HG02970 (cell line): ENCODE measurements around the gene CEP290.
"Not testable (repeated sequence)": the region's sequence is repeated elsewhere in the genome, so short reads cannot be mapped to it uniquely, and the experiment has no call there.

Experiments used
- ATAC-seq: cut with Tn5 transposase; IDR thresholded peaks from one replicate; pipeline ENCODE4 v1.9.1; 2021; ENCODE audit warnings: mild to moderate bottlenecking, moderate library complexity, moderate number of reproducible peaks; ENCODE audit not compliant: unreplicated experiment, low FRiP score

Gene CEP290

GRCh38 chr12:88144037-88144436 is 2.1 kb upstream of the CEP290 start:
- ATAC-seq, result no peak

GRCh38 chr12:88142610-88142991 is 713 bp upstream of the CEP290 start:
- ATAC-seq, result no peak

- ATAC-seq, result no peak
Observed at GRCh38 chr12:88141425-88141773, 489 bp downstream of the CEP290 start.

- ATAC-seq, result not testable (repeated sequence)
Observed at GRCh38 chr12:88139711-88140110, 2.2 kb downstream of the CEP290 start.

GRCh38 chr12:88133181-88133580 is 8.7 kb downstream of the CEP290 start:
- ATAC-seq, result not testable (repeated sequence)

- no peak for ATAC-seq
Observed at GRCh38 chr12:88132392-88132791, 9.5 kb downstream of the CEP290 start.

GRCh38 chr12:88127855-88128254 is 14.0 kb downstream of the CEP290 start:
- ATAC-seq, result no peak

- ATAC-seq, result no peak
Observed at GRCh38 chr12:88127099-88127498, 14.8 kb downstream of the CEP290 start.

- no peak for ATAC-seq
Observed at GRCh38 chr12:88122666-88123065, 19.2 kb downstream of the CEP290 start.

GRCh38 chr12:88113871-88114270 is 28.0 kb downstream of the CEP290 start:
- ATAC-seq, result no peak

- ATAC-seq, result no peak
Observed at GRCh38 chr12:88111074-88111652, 30.7 kb downstream of the CEP290 start.

GRCh38 chr12:88108021-88108420 is 33.9 kb downstream of the CEP290 start:
- ATAC-seq, result no peak

- no peak for ATAC-seq
Observed at GRCh38 chr12:88093573-88093972, 48.3 kb downstream of the CEP290 start.

- ATAC-seq, result no peak
Observed at GRCh38 chr12:88092771-88093170, 49.1 kb downstream of the CEP290 start.

GRCh38 chr12:88084210-88084609 is 57.7 kb downstream of the CEP290 start:
- no peak for ATAC-seq

- ATAC-seq, result no peak
Observed at GRCh38 chr12:88083634-88084033, 58.3 kb downstream of the CEP290 start.

GRCh38 chr12:88081247-88081646 is 60.6 kb downstream of the CEP290 start:
- ATAC-seq, result no peak

- ATAC-seq, result no peak
Observed at GRCh38 chr12:88067301-88067700, 74.6 kb downstream of the CEP290 start.

GRCh38 chr12:88063375-88063774 is 78.5 kb downstream of the CEP290 start:
- peak; percentile 88 for ATAC-seq

GRCh38 chr12:88062474-88062873 is 79.4 kb downstream of the CEP290 start:
- ATAC-seq, result peak; percentile 65

GRCh38 chr12:88058719-88059077 is 83.2 kb downstream of the CEP290 start:
- no peak for ATAC-seq

- no peak for ATAC-seq
Observed at GRCh38 chr12:88057994-88058718, 83.7 kb downstream of the CEP290 start.
